Measurements from ENCODE around the gene HMGA1.
A peak's percentile ranks its signal among the peaks of the same experiment; 100 is the strongest.

The HMGA1 gene

GRCh38 chr6:34223956-34224940, 12.4 kb upstream of the HMGA1 start:
- peak; percentile 90 to 92 for DNase-seq (ENCODE audit: low read depth in 2 of 2)

- no peak for DNase-seq (ENCODE audit: low read depth in 2 of 2)
Observed at GRCh38 chr6:34225551-34225950, 11.1 kb upstream of the HMGA1 start.

GRCh38 chr6:34226066-34226465, 10.6 kb upstream of the HMGA1 start:
- no peak for DNase-seq (ENCODE audit: low read depth in 2 of 2)

GRCh38 chr6:34226731-34227586, 9.7 kb upstream of the HMGA1 start:
- DNase-seq (ENCODE audit: low read depth in 2 of 2) = no peak

- no peak for DNase-seq (ENCODE audit: low read depth in 2 of 2)
Observed at GRCh38 chr6:34227761-34228421, 8.8 kb upstream of the HMGA1 start.

GRCh38 chr6:34229877-34230276, 6.8 kb upstream of the HMGA1 start:
- DNase-seq (ENCODE audit: low read depth in 2 of 2) = no peak

- DNase-seq (ENCODE audit: low read depth in 2 of 2) = no peak
Observed at GRCh38 chr6:34230653-34231371, 5.9 kb upstream of the HMGA1 start.

GRCh38 chr6:34231566-34232336, 4.9 kb upstream of the HMGA1 start:
- no peak for DNase-seq (ENCODE audit: low read depth in 2 of 2)

GRCh38 chr6:34232901-34233300, 3.8 kb upstream of the HMGA1 start:
- DNase-seq (ENCODE audit: low read depth in 2 of 2) = no peak

GRCh38 chr6:34233867-34234266, 2.8 kb upstream of the HMGA1 start:
- no peak for DNase-seq (ENCODE audit: low read depth in 2 of 2)

GRCh38 chr6:34234667-34235306, 1.9 kb upstream of the HMGA1 start:
- DNase-seq (ENCODE audit: low read depth in 2 of 2) = no peak

- peak; percentile 44 to 59 for DNase-seq (ENCODE audit: low read depth in 2 of 2)
Observed at GRCh38 chr6:34235307-34236130, 1.2 kb upstream of the HMGA1 start.

GRCh38 chr6:34236131-34236442, 586 bp upstream of the HMGA1 start:
- DNase-seq (ENCODE audit: low read depth in 2 of 2) = peak in 1 of 2 donors; percentile 43

- DNase-seq (ENCODE audit: low read depth in 2 of 2) = no peak
Observed at GRCh38 chr6:34237316-34237721, 646 bp downstream of the HMGA1 start.

GRCh38 chr6:34237722-34238584, 1.3 kb downstream of the HMGA1 start:
- peak; percentile 45 to 51 for DNase-seq (ENCODE audit: low read depth in 2 of 2)

GRCh38 chr6:34238585-34239499, 2.2 kb downstream of the HMGA1 start:
- DNase-seq (ENCODE audit: low read depth in 2 of 2) = no peak

GRCh38 chr6:34239500-34239825, 2.8 kb downstream of the HMGA1 start:
- DNase-seq (ENCODE audit: low read depth in 2 of 2) = no peak
